ENCODE measurements around the gene AIF1L. TPM values are rescaled to one million over a fixed set of nuclear protein-coding genes. Genes with fewer than 3 reads are reported as not detected.

AIF1L gene
- total RNA-seq, 1 experiment from 2014 or later: 93.3 TPM

Other genes starting within 250 kb of the AIF1L start
- not detected in 2 replicates for gene QRFP, start 199.7 kb upstream of the AIF1L start, total RNA-seq (2014; rRNA removed; shearing (Covaris generic))
- gene FIBCD1, start 157.3 kb upstream of the AIF1L start, total RNA-seq (2014; rRNA removed; shearing (Covaris generic)): 6.1 and 6.2 TPM in 2 replicates
- gene LAMC3, start 87.4 kb upstream of the AIF1L start, total RNA-seq (2014; rRNA removed; shearing (Covaris generic)): 84.9 and 91.8 TPM in 2 replicates
- gene NUP214, start 29.1 kb downstream of the AIF1L start, total RNA-seq (2014; rRNA removed; shearing (Covaris generic)): 20.6 and 26.5 TPM in 2 replicates
- gene FAM78A, start 180.0 kb downstream of the AIF1L start, total RNA-seq (2014; rRNA removed; shearing (Covaris generic)): 1.6 and 3.4 TPM in 2 replicates
- 8.2 and 8.8 TPM in 2 replicates for gene PLPP7, start 193.2 kb downstream of the AIF1L start, total RNA-seq (2014; rRNA removed; shearing (Covaris generic))

Measured in H7 (cell line).